KMS-11 (cell line): ENCODE results near the gene TMEM79.
A peak's percentile ranks its signal among the peaks of the same experiment; 100 is the strongest.

Experiments used
- H2AFZ ChIP-seq: fragments of 200-600 bp; sonication (generic); 2 replicates; pipeline ENCODE4 v1.6.1; 2016; ENCODE audit warnings: antibody characterized with exemption, mixed run types, low read depth
- H3K27ac ChIP-seq: fragments of 200-600 bp; sonication (generic); 2 replicates; pipeline ENCODE4 v1.6.1; 2016; ENCODE audit warnings: mild to moderate bottlenecking, mixed run types
- H3K27me3 ChIP-seq: fragments of 200-600 bp; sonication (generic); 2 replicates; pipeline ENCODE4 v1.6.1; 2017; ENCODE audit warnings: mild to moderate bottlenecking, low read depth, mixed run types, moderate library complexity; ENCODE audit not compliant: insufficient read depth
- H3K36me3 ChIP-seq: fragments of 200-600 bp; sonication (generic); 2 replicates; pipeline ENCODE4 v1.6.1; 2017; ENCODE audit warnings: mild to moderate bottlenecking, mixed run types; ENCODE audit not compliant: insufficient read depth
- H3K4me1 ChIP-seq: fragments of 200-600 bp; sonication (generic); 2 replicates; pipeline ENCODE4 v1.6.1; 2016; ENCODE audit warnings: mild to moderate bottlenecking, low read depth, mixed run types; ENCODE audit not compliant: poor library complexity, severe bottlenecking
- H3K4me2 ChIP-seq: fragments of 200-600 bp; sonication (generic); 2 replicates; pipeline ENCODE4 v1.7.0; 2016; ENCODE audit warnings: mild to moderate bottlenecking, mixed run types
- H3K4me3 ChIP-seq: fragments of 200-600 bp; sonication (generic); IDR thresholded peaks from 2 replicates; pipeline ENCODE4 v1.6.1; 2017; ENCODE audit warnings: low read depth, low read length, mixed read lengths; ENCODE audit not compliant: insufficient read depth
- H3K79me2 ChIP-seq: fragments of 200-600 bp; sonication (generic); 2 replicates; pipeline ENCODE4 v1.6.1; 2016; ENCODE audit warnings: low read depth, mixed run types; ENCODE audit not compliant: insufficient read depth
- H3K9ac ChIP-seq: fragments of 200-600 bp; sonication (generic); 2 replicates; pipeline ENCODE4 v1.6.1; 2016; ENCODE audit warnings: mild to moderate bottlenecking, mixed run types
- H4K20me1 ChIP-seq: fragments of 200-600 bp; sonication (generic); 2 replicates; pipeline ENCODE4 v1.6.1; 2016; ENCODE audit warnings: mild to moderate bottlenecking, mixed run types; ENCODE audit not compliant: insufficient read depth
- CTCF ChIP-seq: fragments of 200-600 bp; sonication (generic); conservative IDR thresholded peaks from 2 replicates; pipeline ENCODE4 v1.6.1; 2017; ENCODE audit warnings: low read depth, mild to moderate bottlenecking, antibody characterized with exemption, low read length, moderate library complexity, mixed read lengths

Gene TMEM79

DNA sequence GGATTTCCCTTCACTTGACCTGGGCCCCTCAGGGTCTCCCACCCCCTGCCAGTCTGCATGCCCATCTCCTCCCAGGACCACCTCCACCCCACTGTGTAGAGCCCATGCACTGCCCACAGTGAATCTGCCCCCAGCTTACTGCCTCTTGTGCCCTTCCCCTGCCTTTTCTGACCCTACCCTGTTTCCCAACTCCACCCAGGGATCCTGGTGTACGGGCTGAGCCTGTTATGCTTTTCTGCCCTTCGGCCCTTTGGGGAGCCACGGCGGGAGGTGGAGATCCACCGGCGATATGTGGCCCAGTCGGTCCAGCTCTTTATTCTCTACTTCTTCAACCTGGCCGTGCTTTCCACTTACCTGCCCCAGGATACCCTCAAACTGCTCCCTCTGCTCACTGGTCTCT lies 1.9 kb downstream of the TMEM79 start:
- Histone ChIP-seq H3K9ac (no peak overlapping the region), H2AFZ (no peak overlapping the region), H3K27ac (no peak overlapping the region), H3K4me2 (no peak overlapping the region), H3K4me3 (no peak overlapping the region), H4K20me1 (no peaks in the 10 kb centered on the region), H3K79me2 (peaks cover 31% of the 10 kb centered on the region), H3K27me3 (no peaks in the 10 kb centered on the region), H3K4me1 (peaks cover 27% of the 10 kb centered on the region), H3K36me3 (no peaks in the 10 kb centered on the region)
- TF ChIP-seq CTCF: no peak

- Histone ChIP-seq H3K27ac (no peak overlapping the region), H2AFZ (no peak overlapping the region), H3K79me2 (no peaks in the 10 kb centered on the region), H4K20me1 (no peaks in the 10 kb centered on the region), H3K4me3 (no peak overlapping the region), H3K4me2 (no peak overlapping the region), H3K9ac (no peak overlapping the region), H3K4me1 (peaks cover 15% of the 10 kb centered on the region), H3K27me3 (no peaks in the 10 kb centered on the region), H3K36me3 (no peaks in the 10 kb centered on the region)
- no peak for TF ChIP-seq CTCF
Observed at GRCh38 chr1:156289857-156290256, 5.7 kb downstream of the TMEM79 start.

- Histone ChIP-seq H3K36me3 (no peaks in the 10 kb centered on the region), H4K20me1 (no peaks in the 10 kb centered on the region), H3K27ac (no peak overlapping the region), H3K4me1 (peaks cover 15% of the 10 kb centered on the region), H3K4me2 (peak overlapping the region; percentile 48), H3K27me3 (no peaks in the 10 kb centered on the region), H3K9ac (peak overlapping the region; percentile 11; the same call in 1 of the 2 replicates), H2AFZ (peak overlapping the region; percentile 64), H3K4me3 (peak overlapping the region; percentile 94), H3K79me2 (no peaks in the 10 kb centered on the region)
- no peak for TF ChIP-seq CTCF
Observed at GRCh38 chr1:156291226-156292061, 7.3 kb downstream of the TMEM79 start.

- no peaks in the 10 kb centered on the region for H3K36me3 ChIP-seq
- H3K27me3 ChIP-seq: no peaks in the 10 kb centered on the region
- H3K9ac ChIP-seq: no peak overlapping the region
- H2AFZ ChIP-seq: no peak overlapping the region
- H3K4me2 ChIP-seq: no peak overlapping the region
- H3K4me1 ChIP-seq: peaks cover 15% of the 10 kb centered on the region
- no peaks in the 10 kb centered on the region for H3K79me2 ChIP-seq
- H3K27ac ChIP-seq: no peak overlapping the region
- no peak overlapping the region for H3K4me3 ChIP-seq
- H4K20me1 ChIP-seq: no peaks in the 10 kb centered on the region
- TF ChIP-seq CTCF: no peak
Observed at GRCh38 chr1:156293098-156293434, 8.9 kb downstream of the TMEM79 start.
